ENCODE measurements around the gene CACNA1D. TPM values are rescaled to one million over a fixed set of nuclear protein-coding genes. Genes with fewer than 3 reads are reported as not detected.

Gene CACNA1D
- total RNA-seq, 1 experiment from 2014 or later: 1.1 TPM

DNA sequence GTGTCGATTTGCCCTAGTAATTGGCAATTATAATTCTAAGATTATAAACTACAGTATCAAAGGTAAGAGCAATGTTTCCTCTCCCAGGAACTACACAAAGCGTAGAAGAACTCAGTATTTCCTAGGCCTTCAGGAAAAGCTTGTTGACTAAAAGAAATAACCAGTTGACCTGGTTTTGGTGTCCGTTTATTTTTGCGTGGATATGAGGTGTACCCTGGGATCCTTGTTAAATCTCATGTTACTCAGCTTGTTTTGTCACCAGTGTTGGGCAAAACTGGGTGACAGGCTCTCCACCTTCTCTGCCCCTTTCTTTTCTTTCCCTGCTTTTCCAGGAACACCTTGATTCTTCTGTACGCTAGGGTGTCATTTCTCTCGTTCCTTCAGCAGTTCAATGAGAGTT lies 97.2 kb downstream of the CACNA1D start:
- Histone ChIP-seq H3K9me3 (ENCODE audit: control insufficient read depth in 1 of 2, insufficient read depth in 1 of 2, low read depth in 1 of 2, low read length in 2 of 2) (no peaks in the 10 kb centered on the region), H3K36me3 (ENCODE audit: control insufficient read depth in 1 of 2, insufficient read depth in 2 of 2, low read length in 2 of 2) (no peaks in the 10 kb centered on the region), H3K9ac (ENCODE audit: low read length) (no peak overlapping the region), H3K27me3 (ENCODE audit: insufficient read depth, low read length) (peaks cover 9% of the 10 kb centered on the region; the same call in 1 of the 2 replicates), H3K4me1 (ENCODE audit: control insufficient read depth in 1 of 2, insufficient read depth in 2 of 2, low read length in 2 of 2) (peaks cover 0 to 5% of the 10 kb centered on the region in 2 experiments; a peak in 1 of 4 replicates), H3K27ac (ENCODE audit: low read depth, low read length) (no peak overlapping the region), H3K79me2 (ENCODE audit: insufficient read depth, low read length) (no peaks in the 10 kb centered on the region), H3K4me3 (replicated peaks in 1 of 2; ENCODE audit: low read depth in 1 of 2, low read length in 2 of 2) (no peak overlapping the region), H2AFZ (ENCODE audit: low read depth, low read length, poor library complexity, severe bottlenecking) (no peak overlapping the region), H3K4me2 (ENCODE audit: low read length) (no peak overlapping the region), H4K20me1 (ENCODE audit: insufficient read depth) (no peaks in the 10 kb centered on the region), H3K9me2 (ENCODE audit: insufficient read depth) (no peaks in the 10 kb centered on the region)
- DNase-seq (ENCODE audit: low read depth, low spot score) (no peak), ATAC-seq (no peak)
- intact Hi-C loops (cut with micrococcal nuclease): no loop called here
- ChIA-PET CTCF (no interaction called here), RAD21 (ENCODE audit: low non-redundant PET in 1 of 2, low total read pairs in 2 of 2, uncharacterized antibody in 2 of 2, unreplicated experiment in 2 of 2) (no interaction called here), POLR2A (no interaction called here)
- TF ChIP-seq SIN3A (IDR thresholded peaks at IDR 0.05; ENCODE audit: low read depth): no peak
- TF ChIP-seq CEBPB (IDR thresholded peaks at IDR 0.05; ENCODE audit: low read depth): no peak
- no peak for TF ChIP-seq ELF1 (IDR thresholded peaks at IDR 0.05; ENCODE audit: borderline replicate concordance, low read depth)
- no peak for TF ChIP-seq SP1 (IDR thresholded peaks at IDR 0.05; ENCODE audit: low read depth)
- no peak for TF ChIP-seq FOSL1 (IDR thresholded peaks at IDR 0.05; ENCODE audit: low read depth)
- TF ChIP-seq JUND (IDR thresholded peaks at IDR 0.05): no peak
- TF ChIP-seq YY1 (IDR thresholded peaks at IDR 0.05; ENCODE audit: extremely low read depth, insufficient replicate concordance, low read depth, low read length): no peak
- TF ChIP-seq EGR1 (IDR thresholded peaks at IDR 0.05; ENCODE audit: low read depth): no peak
- no peak for TF ChIP-seq ZFX (IDR thresholded peaks at IDR 0.05)
- TF ChIP-seq POLR2A (IDR thresholded peaks at IDR 0.05; ENCODE audit: borderline replicate concordance, extremely low read depth, insufficient read depth, insufficient read length): no peak
- no peak for TF ChIP-seq CBX3 (IDR thresholded peaks at IDR 0.05; ENCODE audit: low read depth)
- TF ChIP-seq, protein P1, sequence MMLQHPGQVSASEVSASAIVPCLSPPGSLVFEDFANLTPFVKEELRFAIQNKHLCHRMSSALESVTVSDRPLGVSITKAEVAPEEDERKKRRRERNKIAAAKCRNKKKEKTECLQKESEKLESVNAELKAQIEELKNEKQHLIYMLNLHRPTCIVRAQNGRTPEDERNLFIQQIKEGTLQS (IDR thresholded peaks at IDR 0.05): no peak
- no TSS peak for BruUV-seq (replicated peaks)

DNA sequence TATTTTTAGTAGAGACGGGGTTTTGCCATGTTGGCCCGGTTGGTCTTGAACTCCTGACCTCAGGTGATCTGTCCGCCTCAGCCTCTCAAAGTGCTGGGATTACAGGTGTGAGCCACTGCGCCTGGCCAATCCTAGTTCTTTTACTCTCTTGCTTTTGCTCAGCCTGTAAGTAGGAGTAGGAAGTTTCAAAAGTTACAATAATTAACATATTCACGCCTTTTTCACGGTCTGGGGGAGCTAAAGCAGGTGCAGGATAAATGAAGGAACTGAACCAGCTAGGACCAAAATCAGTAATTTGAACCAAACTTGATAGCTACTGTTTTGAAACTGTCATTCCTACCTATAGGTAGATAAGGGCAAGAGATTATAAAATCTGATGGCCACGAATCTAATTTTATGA lies 98.5 kb downstream of the CACNA1D start:
- Histone ChIP-seq H3K9ac (ENCODE audit: low read length) (no peak overlapping the region), H2AFZ (ENCODE audit: low read depth, low read length, poor library complexity, severe bottlenecking) (no peak overlapping the region), H3K36me3 (ENCODE audit: control insufficient read depth in 1 of 2, insufficient read depth in 2 of 2, low read length in 2 of 2) (no peaks in the 10 kb centered on the region), H3K4me2 (ENCODE audit: low read length) (no peak overlapping the region), H3K27ac (ENCODE audit: low read depth, low read length) (no peak overlapping the region), H3K79me2 (ENCODE audit: insufficient read depth, low read length) (no peaks in the 10 kb centered on the region), H3K4me3 (replicated peaks in 1 of 2; ENCODE audit: low read depth in 1 of 2, low read length in 2 of 2) (no peak overlapping the region), H3K4me1 (ENCODE audit: control insufficient read depth in 1 of 2, insufficient read depth in 2 of 2, low read length in 2 of 2) (peaks cover 0 to 4% of the 10 kb centered on the region in 2 experiments; a peak in 1 of 4 replicates), H3K9me2 (ENCODE audit: insufficient read depth) (no peaks in the 10 kb centered on the region), H4K20me1 (ENCODE audit: insufficient read depth) (no peaks in the 10 kb centered on the region), H3K27me3 (ENCODE audit: insufficient read depth, low read length) (peaks cover 5% of the 10 kb centered on the region; the same call in 1 of the 2 replicates), H3K9me3 (ENCODE audit: control insufficient read depth in 1 of 2, insufficient read depth in 1 of 2, low read depth in 1 of 2, low read length in 2 of 2) (no peaks in the 10 kb centered on the region)
- TF ChIP-seq POLR2A (IDR thresholded peaks at IDR 0.05; ENCODE audit: borderline replicate concordance, extremely low read depth, insufficient read depth, insufficient read length): no peak
- no peak for TF ChIP-seq SRF (IDR thresholded peaks at IDR 0.05; ENCODE audit: low read depth)
- TF ChIP-seq, protein P2, sequence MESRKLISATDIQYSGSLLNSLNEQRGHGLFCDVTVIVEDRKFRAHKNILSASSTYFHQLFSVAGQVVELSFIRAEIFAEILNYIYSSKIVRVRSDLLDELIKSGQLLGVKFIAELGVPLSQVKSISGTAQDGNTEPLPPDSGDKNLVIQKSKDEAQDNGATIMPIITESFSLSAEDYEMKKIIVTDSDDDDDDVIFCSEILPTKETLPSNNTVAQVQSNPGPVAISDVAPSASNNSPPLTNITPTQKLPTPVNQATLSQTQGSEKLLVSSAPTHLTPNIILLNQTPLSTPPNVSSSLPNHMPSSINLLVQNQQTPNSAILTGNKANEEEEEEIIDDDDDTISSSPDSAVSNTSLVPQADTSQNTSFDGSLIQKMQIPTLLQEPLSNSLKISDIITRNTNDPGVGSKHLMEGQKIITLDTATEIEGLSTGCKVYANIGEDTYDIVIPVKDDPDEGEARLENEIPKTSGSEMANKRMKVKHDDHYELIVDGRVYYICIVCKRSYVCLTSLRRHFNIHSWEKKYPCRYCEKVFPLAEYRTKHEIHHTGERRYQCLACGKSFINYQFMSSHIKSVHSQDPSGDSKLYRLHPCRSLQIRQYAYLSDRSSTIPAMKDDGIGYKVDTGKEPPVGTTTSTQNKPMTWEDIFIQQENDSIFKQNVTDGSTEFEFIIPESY (IDR thresholded peaks at IDR 0.05; ENCODE audit: extremely low read depth, insufficient replicate concordance, low read length): no peak
- no peak for TF ChIP-seq FOSL1 (IDR thresholded peaks at IDR 0.05; ENCODE audit: low read depth)
- no peak for TF ChIP-seq ELF1 (IDR thresholded peaks at IDR 0.05; ENCODE audit: borderline replicate concordance, low read depth)
- no peak for TF ChIP-seq SIN3A (IDR thresholded peaks at IDR 0.05; ENCODE audit: low read depth)
- TF ChIP-seq RAD21 (IDR thresholded peaks at IDR 0.05; ENCODE audit: low read depth): no peak
- ChIA-PET CTCF (interaction anchor here (1.4 kb wide), 1 partner anchor 80 kb away, joined by 3 read pairs; no protein-coding TSS in a partner anchor), RAD21 (ENCODE audit: low non-redundant PET in 1 of 2, low total read pairs in 2 of 2, uncharacterized antibody in 2 of 2, unreplicated experiment in 2 of 2) (no interaction called here), POLR2A (no interaction called here)
- no peak for DNase-seq (ENCODE audit: low read depth, low spot score)
- no peak for ATAC-seq
- no TSS peak for BruUV-seq (replicated peaks)
- intact Hi-C loops (cut with micrococcal nuclease): no loop called here

Measured in HCT116 (cell line).